K562 (cell line): Measurements from ENCODE around the gene FBXL4. TPM values are rescaled to one million over a fixed set of nuclear protein-coding genes. Genes with fewer than 3 reads are reported as not detected.

Experiments used
- ATAC-seq: fragments of 200-7000 bp; cut with Tn5 transposase; 3 replicates; pipeline ENCODE4 v1.9.1; 2020; ENCODE audit warnings: moderate library complexity
- BruUV-seq: library from RNA; stranded (reverse); fragments of 400-500 nt; replicated peaks from 2 replicates; lab custom pipeline; 2021; lab: Mats Ljungman, UMichigan
- CTCF ChIA-PET: fragments of 300-600 bp; formaldehyde crosslinking; extraction: SDS; loops from one replicate; lab custom pipeline; 2021; ENCODE audit warnings: low intra/inter-chr PET ratio; lab: Yijun Ruan, JAX
- POLR2A ChIA-PET: fragments of 300-600, 350-650 bp; sonication (Branson Sonifier 250); formaldehyde crosslinking; extraction: SDS; loops from one replicate; lab custom pipeline; 2021; ENCODE audit warnings: antibody characterized with exemption, inconsistent platforms; lab: Yijun Ruan, JAX
- DNase-seq, 4 experiments: peaks; one replicate each; pipeline versions ENCODE4 v3.0.0 to v3.0.0-alpha.2; 2011 to 2018; ENCODE audit warnings: low spot score in 3 of 4, mixed read lengths in 3 of 4; ENCODE audit errors: extremely low read depth in 1 of 4
- FAIRE-seq: peaks from 2 replicates; lab custom pipeline; 2011; peaks lifted over from hg19 to GRCh38; lab: Jason Lieb, UNC
- H2AFZ ChIP-seq: 2 replicates; pipeline ENCODE4 v1.6.0; 2011; ENCODE audit warnings: low read depth, low read length, control low read depth, inconsistent platforms
- H3K27ac ChIP-seq: fragments of 200-600 bp; 3 replicates; pipeline ENCODE4 v1.8.0; 2011; ENCODE audit warnings: low read depth, mild to moderate bottlenecking, control low read depth, inconsistent platforms, low read length, moderate library complexity, mixed read lengths; ENCODE audit errors: extremely low read depth
- H3K27me3 ChIP-seq, 2 experiments: fragments of 300-600 bp in 1 of 2; 2 replicates in 1 of 2; 3 replicates in 1 of 2; pipeline versions ENCODE4 v1.6.0 to v1.8.0; 2011; ENCODE audit warnings: inconsistent platforms in 2 of 2, low read length in 2 of 2, mild to moderate bottlenecking in 1 of 2, mixed read lengths in 1 of 2, moderate library complexity in 1 of 2; ENCODE audit not compliant: control insufficient read depth in 2 of 2, insufficient read depth in 2 of 2
- H3K36me3 ChIP-seq: fragments of 300-600 bp; 3 replicates; pipeline ENCODE4 v1.8.0; 2011; ENCODE audit warnings: mild to moderate bottlenecking, low read length, inconsistent platforms; ENCODE audit not compliant: control insufficient read depth, insufficient read depth
- H3K4me1 ChIP-seq, 2 experiments: fragments of 200-600 bp in 1 of 2; replicated peaks in 1 of 2; 2 replicates in 1 of 2; 3 replicates in 1 of 2; pipeline versions ENCODE4 v1.5.1 to v1.8.0; 2011; ENCODE audit warnings: inconsistent platforms in 2 of 2, low read length in 2 of 2, mild to moderate bottlenecking in 1 of 2, mixed read lengths in 1 of 2, moderate library complexity in 1 of 2; ENCODE audit not compliant: control insufficient read depth in 2 of 2, insufficient read depth in 2 of 2
- H3K4me2 ChIP-seq: 2 replicates; pipeline ENCODE4 v1.6.1; 2011; ENCODE audit warnings: low read length, control low read depth, inconsistent platforms, mixed read lengths; ENCODE audit not compliant: insufficient read depth
- H3K4me3 ChIP-seq: fragments of 200-600 bp; sonication (generic), shearing (Covaris generic); 2 replicates; pipeline ENCODE4 v1.5.1; 2016; ENCODE audit warnings: control low read depth, inconsistent platforms
- H3K79me2 ChIP-seq: fragments of 200-600 bp; 3 replicates; pipeline ENCODE4 v1.8.0; 2011; ENCODE audit warnings: low read length, inconsistent platforms; ENCODE audit not compliant: control insufficient read depth, insufficient read depth
- H3K9ac ChIP-seq, 2 experiments: 2 replicates each; pipeline versions ENCODE4 v1.6.0 to v1.6.1; 2011; ENCODE audit warnings: low read depth in 2 of 2, low read length in 2 of 2, control low read depth in 1 of 2, inconsistent platforms in 1 of 2, mild to moderate bottlenecking in 1 of 2, mixed read lengths in 1 of 2; ENCODE audit not compliant: insufficient read depth in 1 of 2
- H3K9me1 ChIP-seq: one replicate; pipeline ENCODE4 v1.6.0; 2011; ENCODE audit warnings: inconsistent platforms, mild to moderate bottlenecking, low read length, moderate library complexity; ENCODE audit not compliant: control insufficient read depth, insufficient read depth
- H3K9me3 ChIP-seq: replicated peaks from 2 replicates; pipeline ENCODE4 v1.5.1; 2011; ENCODE audit warnings: low read depth, low read length, inconsistent platforms; ENCODE audit not compliant: control insufficient read depth, insufficient read depth
- H4K20me1 ChIP-seq: replicated peaks from 2 replicates; pipeline ENCODE4 v1.6.1; 2011; ENCODE audit warnings: low read length, inconsistent platforms, mixed read lengths; ENCODE audit not compliant: control insufficient read depth, insufficient read depth
- ADNP ChIP-seq: fragments of 200-800 bp; sonication (Bioruptor generic); IDR thresholded peaks from 2 replicates; pipeline ENCODE4 v1.6.1; 2016; ENCODE audit warnings: missing genetic modification characterization, missing compliant biosample characterization
- CTBP1 ChIP-seq: fragments of 450-650 bp; IDR thresholded peaks from 2 replicates; pipeline ENCODE4 v1.6.1; 2016; ENCODE audit warnings: borderline replicate concordance
- DLX4 ChIP-seq: fragments of 250-450 bp; sonication (Bioruptor Pico); IDR thresholded peaks from 2 replicates; pipeline ENCODE4 v1.6.1; 2021; ENCODE audit warnings: mild to moderate bottlenecking
- ELK3 ChIP-seq: fragments of 450-650 bp; formaldehyde crosslinking; IDR thresholded peaks from 2 replicates; pipeline ENCODE4 v1.4.0; 2020; ENCODE audit warnings: mild to moderate bottlenecking
- GTF2E2 ChIP-seq: fragments of 200-800 bp; sonication (Bioruptor generic); IDR thresholded peaks from 2 replicates; pipeline ENCODE4 v1.6.1; 2016; ENCODE audit warnings: missing genetic modification characterization, missing compliant biosample characterization
- HCFC1 ChIP-seq: IDR thresholded peaks from 2 replicates; pipeline ENCODE4 v1.6.1; 2012; ENCODE audit warnings: low read depth, low read length, improper control_type of control experiment
- HDGF ChIP-seq: fragments of 450-650 bp; IDR thresholded peaks from 2 replicates; pipeline ENCODE4 v1.6.1; 2016
- IFI16 ChIP-seq: fragments of 250-450 bp; sonication (Bioruptor Pico); IDR thresholded peaks from 2 replicates; pipeline ENCODE4 v2.1.2; 2022; ENCODE audit warnings: mild to moderate bottlenecking, inconsistent platforms
- LARP7 ChIP-seq: fragments of 450-650 bp; IDR thresholded peaks from 2 replicates; pipeline ENCODE4 v1.6.1; 2016
- MAX ChIP-seq: sonication (generic); formaldehyde crosslinking; IDR thresholded peaks from 2 replicates; pipeline ENCODE4 v1.9.0; 2022; ENCODE audit warnings: mild to moderate bottlenecking, missing genetic modification reagents
- NCOA1 ChIP-seq: fragments of 450-650 bp; IDR thresholded peaks from 2 replicates; pipeline ENCODE4 v1.6.1; 2016; ENCODE audit warnings: low read depth
- NFRKB ChIP-seq: fragments of 450-650 bp; IDR thresholded peaks from 2 replicates; pipeline ENCODE4 v1.6.1; 2016; ENCODE audit warnings: low read depth
- OTX1 ChIP-seq: fragments of 450-650 bp; formaldehyde crosslinking; IDR thresholded peaks from 2 replicates; pipeline ENCODE4 v1.4.0; 2022; ENCODE audit warnings: mild to moderate bottlenecking
- PHF20 ChIP-seq: fragments of 450-650 bp; IDR thresholded peaks from 2 replicates; pipeline ENCODE4 v1.6.1; 2018; ENCODE audit not compliant: partially characterized antibody
- ZFP1 ChIP-seq: fragments of 450-650 bp; formaldehyde crosslinking; IDR thresholded peaks from 2 replicates; pipeline ENCODE4 v1.4.0; 2020; ENCODE audit warnings: mild to moderate bottlenecking, mixed read lengths
- WGBS: fragments of 100-300 bp; shearing (Covaris generic); methylation state at CpG from one replicate; pipeline ENCODE4 v1.1.6; 2016; ENCODE audit warnings: low coverage, mixed read lengths; ENCODE audit not compliant: insufficient coverage; ENCODE audit errors: missing lambda C conversion rate; 5-methylcytosine and 5-hydroxymethylcytosine counted together
- in situ Hi-C: fragments of 300-500 bp; cut with MboI; formaldehyde crosslinking; loops from 4 replicates; pipeline ENCODE4 v1.15.0; 2018; ENCODE audit warnings: inconsistent platforms, mixed read lengths
- intact Hi-C: fragments of 100-400 bp; cut with micrococcal nuclease; formaldehyde crosslinking; loops from 2 replicates; pipeline ENCODE4 v1.14.2; 2022
- polyA plus RNA-seq, 8 experiments: library from polyadenylated mRNA; depleted of rRNA in 4 of 8; stranded (reverse) in 5 of 8; unstranded in 3 of 8; fragments of >200 nt; fragmentation: Nextera tagmentation in 2 of 8; fragmentation: Illumina TruSeq in 1 of 8; extraction: Ambion mirVana in 2 of 8; extraction: Trizol in 1 of 8; gene quantifications; 2 replicates each; pipeline versions ENCODE4 v1.2.1 to v1.2.3, GENCODE V29; 2011 to 2014; ENCODE audit warnings: inconsistent platforms in 1 of 8, missing spikeins in 1 of 8
- total RNA-seq, 7 experiments: library from RNA; depleted of rRNA in 6 of 7; stranded (reverse); fragments of >200 nt in 6 of 7; fragmentation: Illumina TruSeq in 2 of 7; extraction: Trizol in 2 of 7; gene quantifications; 2 replicates each; pipeline versions ENCODE4 v1.2.1 to v1.2.3, GENCODE V29; 2011 to 2021; ENCODE audit warnings: low replicate concordance in 1 of 7
- TF ChIP-seq, protein P1 (sequence below): fragments of 250-450 bp; sonication (Bioruptor Pico); IDR thresholded peaks from 2 replicates; pipeline ENCODE4 v1.5.0; 2021; ENCODE audit warnings: mild to moderate bottlenecking, borderline replicate concordance
- TF ChIP-seq, protein P2 (sequence below): fragments of 250-450 bp; sonication (Bioruptor Pico); IDR thresholded peaks from 2 replicates; pipeline ENCODE4 v1.8.0; 2022; ENCODE audit warnings: inconsistent platforms

The FBXL4 gene
- total and polyA plus RNA-seq, 9 of the 15 experiments (the other 6 are each of a cell fraction or from before 2014, with no cell fraction given) = 4.2 to 23.1 (median 7.7) TPM

DNA sequence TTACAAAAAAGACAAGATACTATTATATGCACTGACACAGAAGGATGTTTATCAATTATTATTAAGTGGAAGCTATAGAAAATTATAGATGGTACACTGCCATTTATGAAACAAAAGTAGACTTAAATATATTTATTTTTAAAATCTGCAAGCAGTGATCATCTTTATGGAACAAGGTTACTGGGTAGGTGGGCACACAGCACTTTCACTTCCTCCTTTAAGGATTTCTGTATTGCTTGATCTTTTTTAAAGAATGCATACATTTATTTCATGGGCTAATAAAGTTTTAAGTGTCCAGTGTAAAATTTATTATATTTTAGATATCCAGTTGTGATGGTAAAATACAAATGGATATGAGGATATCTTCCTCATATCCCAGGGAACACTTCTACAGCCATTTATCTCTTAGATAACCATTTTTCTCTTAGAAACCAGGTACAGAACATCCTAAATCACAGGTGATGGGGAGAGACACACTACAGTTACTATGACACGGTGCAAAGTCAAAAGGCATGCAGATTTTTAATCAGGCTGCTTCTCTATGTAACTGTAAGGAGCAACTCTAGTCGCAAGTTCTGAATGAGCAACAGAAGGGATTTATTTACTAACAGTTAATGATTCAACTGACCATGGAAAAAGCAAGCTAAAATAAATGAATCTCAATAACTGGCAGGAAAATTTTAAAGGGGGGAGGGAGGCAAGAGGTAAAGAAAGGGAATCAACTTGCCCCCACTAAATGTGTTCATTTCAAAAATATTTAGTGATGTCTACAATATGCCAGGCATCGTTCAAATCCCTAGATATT lies 2.2 kb downstream of the FBXL4 start:
- peaks cover 64% of the 10 kb centered on the region for H3K79me2 ChIP-seq
- no peak for FAIRE-seq
- CTCF ChIA-PET = no interaction called here

More for the DNA sequence above, 2.2 kb downstream of the FBXL4 start:
- BruUV-seq = no TSS peak
- peak overlapping the region; percentile 61; the same call in 1 of the 2 replicates for H3K4me3 ChIP-seq
- no peak overlapping the region for H3K27ac ChIP-seq
- WGBS = 48% methylated on average over 3 of the region's 3 CpGs
- TF ChIP-seq HCFC1 = no peak
- TF ChIP-seq, protein P1, sequence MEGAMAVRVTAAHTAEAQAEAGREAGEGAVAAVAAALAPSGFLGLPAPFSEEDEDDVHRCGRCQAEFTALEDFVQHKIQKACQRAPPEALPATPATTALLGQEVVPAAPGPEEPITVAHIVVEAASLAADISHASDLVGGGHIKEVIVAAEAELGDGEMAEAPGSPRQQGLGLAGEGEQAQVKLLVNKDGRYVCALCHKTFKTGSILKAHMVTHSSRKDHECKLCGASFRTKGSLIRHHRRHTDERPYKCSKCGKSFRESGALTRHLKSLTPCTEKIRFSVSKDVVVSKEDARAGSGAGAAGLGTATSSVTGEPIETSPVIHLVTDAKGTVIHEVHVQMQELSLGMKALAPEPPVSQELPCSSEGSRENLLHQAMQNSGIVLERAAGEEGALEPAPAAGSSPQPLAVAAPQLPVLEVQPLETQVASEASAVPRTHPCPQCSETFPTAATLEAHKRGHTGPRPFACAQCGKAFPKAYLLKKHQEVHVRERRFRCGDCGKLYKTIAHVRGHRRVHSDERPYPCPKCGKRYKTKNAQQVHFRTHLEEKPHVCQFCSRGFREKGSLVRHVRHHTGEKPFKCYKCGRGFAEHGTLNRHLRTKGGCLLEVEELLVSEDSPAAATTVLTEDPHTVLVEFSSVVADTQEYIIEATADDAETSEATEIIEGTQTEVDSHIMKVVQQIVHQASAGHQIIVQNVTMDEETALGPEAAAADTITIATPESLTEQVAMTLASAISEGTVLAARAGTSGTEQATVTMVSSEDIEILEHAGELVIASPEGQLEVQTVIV (CRISPR knock-in tag) = no peak
- no peak for TF ChIP-seq DLX4 (CRISPR knock-in tag)
- TF ChIP-seq LARP7 = no peak
- TF ChIP-seq PHF20 = no peak
- TF ChIP-seq ELK3 = no peak
- no peak for TF ChIP-seq OTX1 (CRISPR knock-in tag)
- no peak for TF ChIP-seq HDGF
- TF ChIP-seq, protein P2, sequence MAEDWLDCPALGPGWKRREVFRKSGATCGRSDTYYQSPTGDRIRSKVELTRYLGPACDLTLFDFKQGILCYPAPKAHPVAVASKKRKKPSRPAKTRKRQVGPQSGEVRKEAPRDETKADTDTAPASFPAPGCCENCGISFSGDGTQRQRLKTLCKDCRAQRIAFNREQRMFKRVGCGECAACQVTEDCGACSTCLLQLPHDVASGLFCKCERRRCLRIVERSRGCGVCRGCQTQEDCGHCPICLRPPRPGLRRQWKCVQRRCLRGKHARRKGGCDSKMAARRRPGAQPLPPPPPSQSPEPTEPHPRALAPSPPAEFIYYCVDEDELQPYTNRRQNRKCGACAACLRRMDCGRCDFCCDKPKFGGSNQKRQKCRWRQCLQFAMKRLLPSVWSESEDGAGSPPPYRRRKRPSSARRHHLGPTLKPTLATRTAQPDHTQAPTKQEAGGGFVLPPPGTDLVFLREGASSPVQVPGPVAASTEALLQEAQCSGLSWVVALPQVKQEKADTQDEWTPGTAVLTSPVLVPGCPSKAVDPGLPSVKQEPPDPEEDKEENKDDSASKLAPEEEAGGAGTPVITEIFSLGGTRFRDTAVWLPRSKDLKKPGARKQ (CRISPR knock-in tag) = no peak
- TF ChIP-seq NCOA1 = no peak
- TF ChIP-seq NFRKB = no peak
- no peak for TF ChIP-seq GTF2E2 (tag)
- TF ChIP-seq MAX (CRISPR knock-in tag) = no peak
- no peak for TF ChIP-seq ZFP1
- TF ChIP-seq ADNP (tag) = no peak
- no peak for TF ChIP-seq CTBP1
- no peak for TF ChIP-seq IFI16
- TF ChIP-seq, all 486 proteins: peak for 0
- in situ Hi-C loops = no loop called here
- Histone ChIP-seq H3K4me2 (peak overlapping the region; percentile 97), H4K20me1 (no peaks in the 10 kb centered on the region), H3K4me1 (peaks cover 4 to 17% of the 10 kb centered on the region in 2 experiments), H2AFZ (no peak overlapping the region), H3K27me3 (no peaks in the 10 kb centered on the region), H3K9me1 (no peaks in the 10 kb centered on the region), H3K9ac (no peak overlapping the region; a peak in 1 of 4 replicates), H3K36me3 (no peaks in the 10 kb centered on the region), H3K9me3 (peaks cover 5% of the 10 kb centered on the region; the same call in 1 of the 2 replicates)
- ATAC-seq (no peak), DNase-seq (no peak)
- intact Hi-C loops = no loop called here
- POLR2A ChIA-PET = no interaction called here
